ENCODE data around the gene VIPR1.
A peak's percentile ranks its signal among the peaks of the same experiment; 100 is the strongest.

The VIPR1 gene

DNA sequence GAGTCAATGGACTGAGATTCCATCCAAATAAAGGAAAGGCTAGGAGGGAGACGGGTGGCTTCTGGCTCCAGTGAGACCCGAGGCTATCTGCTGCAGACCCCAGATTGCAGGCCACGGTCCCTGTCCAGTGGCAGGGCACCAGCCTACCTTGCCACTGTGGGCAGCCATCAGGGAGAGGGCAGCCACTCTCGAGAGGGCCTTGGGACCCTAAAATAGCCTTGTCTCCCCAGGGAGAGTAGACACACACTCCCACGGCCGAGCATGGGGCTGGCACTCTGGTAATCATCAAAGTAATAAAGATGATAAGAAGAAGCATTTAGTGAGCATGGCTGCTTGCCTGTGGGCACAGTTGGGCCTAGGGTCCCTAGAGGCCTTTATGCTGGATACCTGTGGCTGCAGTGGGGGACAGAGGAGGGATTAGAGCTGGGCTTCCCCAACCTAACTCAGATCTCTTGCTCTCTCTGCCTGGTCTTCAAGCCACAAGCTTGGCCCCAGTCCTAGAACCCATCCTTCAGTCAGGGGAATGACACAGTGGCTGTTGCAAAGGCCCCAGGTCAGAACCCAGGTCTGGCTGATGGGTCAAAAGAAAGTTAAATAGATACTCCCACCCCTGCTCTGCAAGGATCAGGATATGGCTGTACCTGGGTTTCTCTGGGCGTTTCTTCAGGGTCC lies 9.2 kb upstream of the VIPR1 start:
- DNase-seq (ENCODE audit: low read depth): no peak
- no peak for TF ChIP-seq CTCF (IDR thresholded peaks at IDR 0.05; ENCODE audit: insufficient read depth, low read depth, low read length, missing control alignments)

DNA sequence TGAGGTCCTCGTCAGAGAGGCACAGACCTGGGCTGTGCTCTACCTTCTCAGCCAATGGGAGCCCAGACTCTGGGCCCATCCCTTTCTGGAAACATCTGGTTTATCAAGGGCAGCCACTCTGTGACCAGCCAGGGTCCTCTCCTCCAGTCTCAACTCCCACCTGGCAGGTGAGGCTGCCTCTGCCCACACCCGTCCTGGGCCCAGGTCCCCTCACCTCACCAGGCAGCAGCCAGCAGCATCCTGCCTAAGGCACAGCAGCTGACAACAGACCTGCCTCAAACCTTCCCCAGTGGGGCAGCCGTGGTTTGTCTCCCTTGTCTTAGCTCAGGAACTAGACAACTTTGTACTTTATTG lies 8.7 kb upstream of the VIPR1 start:
- no peak for DNase-seq (ENCODE audit: low read depth)
- TF ChIP-seq CTCF (IDR thresholded peaks at IDR 0.05; ENCODE audit: insufficient read depth, low read depth, low read length, missing control alignments): no peak
- H3K4me3 ChIP-seq (ENCODE audit: low read depth, low read length): no peak overlapping the region

More for the DNA sequence above, 9.2 kb upstream of the VIPR1 start:
- H3K4me3 ChIP-seq (ENCODE audit: low read depth, low read length): no peak overlapping the region

- no peak for DNase-seq (ENCODE audit: low read depth)
- no peak for TF ChIP-seq CTCF (IDR thresholded peaks at IDR 0.05; ENCODE audit: insufficient read depth, low read depth, low read length, missing control alignments)
- H3K4me3 ChIP-seq (ENCODE audit: low read depth, low read length): no peak overlapping the region
These were observed 7.0 kb upstream of the VIPR1 start for GRCh38 chr3:42495393-42495792.

DNA sequence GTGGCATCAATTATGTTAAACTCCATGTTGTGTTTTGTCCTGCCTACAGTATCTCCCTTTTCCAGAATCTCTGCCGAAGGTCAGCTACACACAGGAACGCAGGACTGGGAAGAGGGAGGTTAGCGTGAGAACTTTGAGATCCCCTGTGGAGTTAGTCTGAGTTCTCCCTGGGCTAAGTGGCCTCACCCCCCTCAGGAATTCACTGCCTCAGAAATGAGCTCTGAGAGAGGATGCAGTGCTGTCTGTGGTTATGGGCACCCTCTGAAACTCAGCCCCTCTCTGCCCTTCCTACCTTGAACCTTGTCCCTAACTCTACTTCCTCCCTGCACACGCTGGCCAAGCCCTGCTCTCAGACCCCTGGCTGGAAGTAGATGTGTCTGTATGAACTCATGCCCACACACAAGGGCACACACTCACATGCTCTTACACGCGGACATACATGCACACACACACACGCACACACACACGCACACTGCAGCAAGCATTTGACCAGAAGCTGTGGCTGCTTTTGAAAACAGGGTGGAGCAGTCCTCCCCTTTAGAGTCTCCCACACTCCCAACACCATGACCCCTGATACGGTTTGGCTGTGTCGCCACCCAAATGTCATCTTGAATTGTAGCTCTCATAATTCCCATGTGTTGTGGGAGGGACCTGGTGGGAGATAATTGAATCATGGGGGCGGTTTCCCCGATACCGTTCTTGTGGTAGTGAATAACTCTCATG lies 5.3 kb upstream of the VIPR1 start:
- TF ChIP-seq CTCF (IDR thresholded peaks at IDR 0.05; ENCODE audit: insufficient read depth, low read depth, low read length, missing control alignments): no peak
- H3K4me3 ChIP-seq (ENCODE audit: low read depth, low read length): no peak overlapping the region
- peak; percentile 24 for DNase-seq (ENCODE audit: low read depth)

GRCh38 chr3:42498034-42498433 lies 4.4 kb upstream of the VIPR1 start:
- DNase-seq (ENCODE audit: low read depth): no peak
- TF ChIP-seq CTCF (IDR thresholded peaks at IDR 0.05; ENCODE audit: insufficient read depth, low read depth, low read length, missing control alignments): no peak
- H3K4me3 ChIP-seq (ENCODE audit: low read depth, low read length): no peak overlapping the region

DNA sequence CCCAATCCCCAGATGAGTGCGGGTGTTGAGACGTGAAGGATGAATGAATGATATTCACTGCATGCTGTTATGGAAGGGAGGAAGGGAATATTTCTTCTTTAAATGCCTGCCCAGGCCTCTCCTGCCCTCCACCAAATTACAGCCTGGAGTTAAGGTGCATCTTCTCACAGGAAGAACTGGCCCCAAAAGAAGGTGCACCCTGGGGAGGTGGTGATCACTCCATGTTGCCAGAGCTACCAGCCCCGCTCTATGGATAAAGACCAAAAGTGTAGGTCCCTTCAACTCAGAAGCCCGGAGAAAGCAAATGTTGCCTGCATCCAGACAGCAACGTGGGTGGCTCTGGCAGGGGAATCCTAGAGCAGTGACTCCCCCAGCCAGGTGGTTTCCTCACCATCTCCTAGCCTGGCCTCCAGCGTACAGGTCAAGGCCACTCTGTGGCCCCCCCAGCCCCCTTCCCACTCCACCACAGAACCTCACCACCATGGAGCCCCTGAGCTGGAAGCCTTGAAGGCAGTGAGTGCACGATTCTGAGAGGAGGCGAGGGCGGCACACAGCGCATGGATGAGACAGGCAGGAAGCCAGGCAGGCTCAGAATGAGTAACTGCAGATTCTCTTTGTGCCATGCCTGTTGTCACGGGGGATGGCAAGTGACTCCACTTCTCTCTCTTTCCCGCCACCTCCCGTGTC lies 3.5 kb upstream of the VIPR1 start:
- no peak for TF ChIP-seq CTCF (IDR thresholded peaks at IDR 0.05; ENCODE audit: insufficient read depth, low read depth, low read length, missing control alignments)
- H3K4me3 ChIP-seq (ENCODE audit: low read depth, low read length): no peak overlapping the region
- no peak for DNase-seq (ENCODE audit: low read depth)
